Measurements from ENCODE around the gene D2HGDH.

- TF ChIP-seq JUND (IDR thresholded peaks at IDR 0.05) (no peak), SRF (IDR thresholded peaks at IDR 0.05; ENCODE audit: low read depth) (no peak), CTCF (IDR thresholded peaks at IDR 0.05 in 2 of 3, conservative IDR thresholded peaks at IDR 0.05 in 1 of 3; ENCODE audit: borderline replicate concordance in 1 of 3, insufficient read depth in 1 of 3, low read depth in 2 of 3, low read length in 2 of 3) (no peak), EZH2 (IDR thresholded peaks at IDR 0.05) (no peak), YY1 (IDR thresholded peaks at IDR 0.05; ENCODE audit: extremely low read depth, insufficient replicate concordance, low read depth, low read length) (no peak), POLR2A (IDR thresholded peaks at IDR 0.05; ENCODE audit: borderline replicate concordance, extremely low read depth, insufficient read depth, insufficient read length) (no peak), EZH2phosphoT487 (IDR thresholded peaks at IDR 0.05; ENCODE audit: borderline replicate concordance) (no peak), ZNF274 (IDR thresholded peaks at IDR 0.05; ENCODE audit: low read depth, low read length) (no peak), EGR1 (IDR thresholded peaks at IDR 0.05; ENCODE audit: low read depth) (no peak), RAD21 (IDR thresholded peaks at IDR 0.05; ENCODE audit: low read depth) (no peak), SP1 (IDR thresholded peaks at IDR 0.05; ENCODE audit: low read depth) (no peak)
Measured at GRCh38 chr2:241776336-241777169, 42.1 kb downstream of the D2HGDH start, which contains the start of gene GAL3ST2.
